Smooth muscle cell (in vitro differentiated cells): ENCODE data around the gene S100A8. TPM values are rescaled to one million over a fixed set of nuclear protein-coding genes. Genes with fewer than 3 reads are reported as not detected.

Experiments
- DNase-seq: peaks from one replicate; lab custom pipeline; 2025; ENCODE audit not compliant: unreplicated experiment; lab: John Stamatoyannopoulos, UW
- H2AFZ ChIP-seq: fragments of 200-600 bp; sonication (generic); 2 replicates; pipeline ENCODE4 v1.6.0; 2016; ENCODE audit warnings: antibody characterized with exemption, low read depth, mild to moderate bottlenecking
- H3F3A ChIP-seq: fragments of 200-600 bp; sonication (generic); 2 replicates; pipeline ENCODE4 v1.6.0; 2017; ENCODE audit warnings: antibody characterized with exemption, low read depth
- H3K27ac ChIP-seq: fragments of 200-600 bp; sonication (generic); 2 replicates; pipeline ENCODE4 v1.5.1; 2016; ENCODE audit warnings: low read depth, mild to moderate bottlenecking
- H3K27me3 ChIP-seq: fragments of 200-600 bp; sonication (generic); 2 replicates; pipeline ENCODE4 v1.6.1; 2016; ENCODE audit warnings: low read depth, mild to moderate bottlenecking
- H3K36me3 ChIP-seq: fragments of 200-600 bp; sonication (generic); 2 replicates; pipeline ENCODE4 v1.5.1; 2016; ENCODE audit warnings: low read depth
- H3K4me1 ChIP-seq: fragments of 200-600 bp; sonication (generic); 2 replicates; pipeline ENCODE4 v1.5.1; 2016; ENCODE audit warnings: low read depth
- H3K4me2 ChIP-seq: fragments of 200-600 bp; sonication (generic); 2 replicates; pipeline ENCODE4 v1.6.0; 2016; ENCODE audit warnings: mild to moderate bottlenecking
- H3K4me3 ChIP-seq: fragments of 200-600 bp; sonication (generic); 2 replicates; pipeline ENCODE4 v1.5.1; 2016; ENCODE audit warnings: mild to moderate bottlenecking
- H3K79me2 ChIP-seq: fragments of 200-600 bp; sonication (generic); 2 replicates; pipeline ENCODE4 v1.6.0; 2016; ENCODE audit warnings: low read depth, mild to moderate bottlenecking
- H3K9ac ChIP-seq: fragments of 200-600 bp; sonication (generic); 2 replicates; pipeline ENCODE4 v1.6.0; 2016; ENCODE audit warnings: low read depth
- H3K9me3 ChIP-seq: fragments of 200-600 bp; sonication (generic); replicated peaks from 2 replicates; pipeline ENCODE4 v1.5.1; 2016; ENCODE audit warnings: low read depth
- H4K20me1 ChIP-seq: fragments of 200-600 bp; sonication (generic); 2 replicates; pipeline ENCODE4 v1.6.0; 2016; ENCODE audit warnings: low read depth
- CTCF ChIP-seq: fragments of 200-600 bp; sonication (generic); IDR thresholded peaks from 2 replicates; pipeline ENCODE4 v1.5.1; 2017; ENCODE audit warnings: borderline replicate concordance, mild to moderate bottlenecking, antibody characterized with exemption; ENCODE audit not compliant: insufficient read depth, poor library complexity, severe bottlenecking
- WGBS: methylation state at CpG from one replicate; pipeline ENCODE4 v1.1.7; 2016; ENCODE audit warnings: low lambda C conversion rate; 5-methylcytosine and 5-hydroxymethylcytosine counted together
- polyA plus RNA-seq: library from polyadenylated mRNA; unstranded; fragments of >200 nt; fragmentation: Nextera tagmentation; extraction: Ambion mirVana; gene quantifications from 2 replicates; pipeline ENCODE4 v1.2.1, GENCODE V29; 2016
- total RNA-seq: library from RNA; depleted of rRNA; stranded (reverse); fragments of >200 nt; gene quantifications from 2 replicates; pipeline ENCODE4 v1.2.3, GENCODE V29; 2014

S100A8 gene
- total and polyA plus RNA-seq, 2 experiments from 2014 or later = 0.79 TPM; not detected in 1

- H3K9ac ChIP-seq = no peak overlapping the region
- H3K36me3 ChIP-seq = no peaks in the 10 kb centered on the region
- H3K27ac ChIP-seq = no peak overlapping the region
- H3K9me3 ChIP-seq = no peaks in the 10 kb centered on the region
- 74% methylated on average over 17 of the region's 17 CpGs for WGBS
- DNase-seq = no peak
- no peaks in the 10 kb centered on the region for H3K79me2 ChIP-seq
- no peak overlapping the region for H3K4me3 ChIP-seq
- no peak overlapping the region for H2AFZ ChIP-seq
- TF ChIP-seq CTCF = no peak
- no peaks in the 10 kb centered on the region for H3F3A ChIP-seq
- no peaks in the 10 kb centered on the region for H3K27me3 ChIP-seq
- H3K4me1 ChIP-seq = no peaks in the 10 kb centered on the region
- no peaks in the 10 kb centered on the region for H4K20me1 ChIP-seq
- no peak overlapping the region for H3K4me2 ChIP-seq
These were observed 647 bp downstream of the S100A8 start for GRCh38 chr1:153389973-153390879.

- Histone ChIP-seq H3K4me2 (no peak overlapping the region), H3K27me3 (no peaks in the 10 kb centered on the region), H3K9ac (no peak overlapping the region), H3K9me3 (no peaks in the 10 kb centered on the region), H3K4me1 (no peaks in the 10 kb centered on the region), H3K27ac (no peak overlapping the region), H4K20me1 (no peaks in the 10 kb centered on the region), H3K36me3 (no peaks in the 10 kb centered on the region), H3F3A (no peaks in the 10 kb centered on the region), H2AFZ (no peak overlapping the region), H3K79me2 (no peaks in the 10 kb centered on the region), H3K4me3 (no peak overlapping the region)
- no peak for TF ChIP-seq CTCF
- 76% methylated on average over 1 of the region's 1 CpG for WGBS
- no peak for DNase-seq
These were observed 1.5 kb downstream of the S100A8 start for GRCh38 chr1:153389401-153389800.

- H3K4me1 ChIP-seq = no peaks in the 10 kb centered on the region
- H4K20me1 ChIP-seq = no peaks in the 10 kb centered on the region
- 85% methylated on average over 4 of the region's 4 CpGs for WGBS
- H2AFZ ChIP-seq = no peak overlapping the region
- no peak for TF ChIP-seq CTCF
- H3F3A ChIP-seq = no peaks in the 10 kb centered on the region
- no peak overlapping the region for H3K27ac ChIP-seq
- no peak for DNase-seq
- no peaks in the 10 kb centered on the region for H3K9me3 ChIP-seq
- no peak overlapping the region for H3K9ac ChIP-seq
- H3K4me3 ChIP-seq = no peak overlapping the region
- no peaks in the 10 kb centered on the region for H3K27me3 ChIP-seq
- no peaks in the 10 kb centered on the region for H3K79me2 ChIP-seq
- no peak overlapping the region for H3K4me2 ChIP-seq
- H3K36me3 ChIP-seq = no peaks in the 10 kb centered on the region
These were observed 3.1 kb downstream of the S100A8 start for GRCh38 chr1:153387785-153388184.
